ENCODE measurements around the gene PRMT3. TPM values are rescaled to one million over a fixed set of nuclear protein-coding genes. Genes with fewer than 3 reads are reported as not detected.

The PRMT3 gene
- total and polyA plus RNA-seq, 2 of the 13 experiments (the other 11 are each of a cell fraction or from before 2014, with no cell fraction given): 9.1 to 27.7 TPM

DNA sequence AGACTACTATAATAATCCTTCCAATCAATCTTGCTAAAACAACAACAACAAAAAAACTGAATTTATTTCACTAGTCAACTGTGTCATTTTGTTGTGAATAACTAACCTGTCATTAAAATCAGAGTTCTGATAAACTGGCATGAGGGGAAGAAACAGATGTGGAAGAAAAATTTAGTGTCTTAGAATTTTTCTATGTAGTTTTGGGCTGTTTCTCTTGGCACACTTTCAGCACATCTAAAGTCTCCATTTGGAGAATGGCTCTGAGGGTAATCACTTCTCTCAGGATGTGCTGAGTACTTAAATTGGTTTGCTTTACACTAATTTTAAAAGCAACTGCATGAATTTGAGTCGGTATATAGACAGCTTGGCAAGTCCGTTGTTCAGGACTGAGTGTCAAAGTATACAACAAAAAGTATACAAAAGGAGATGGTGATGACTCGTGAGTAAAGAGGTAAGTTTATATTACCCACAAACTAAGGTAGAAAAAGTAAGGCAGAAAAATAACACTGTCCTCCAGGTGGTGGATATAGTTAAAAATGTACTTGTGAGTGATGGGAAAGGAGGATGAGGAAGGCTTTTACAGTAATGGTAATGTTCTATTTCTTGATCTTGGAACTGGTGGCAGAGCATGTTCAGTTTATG lies 13.8 kb upstream of the PRMT3 start:
- Histone ChIP-seq H3K4me1 (ENCODE audit: insufficient read depth, low read length) (peaks cover 15% of the 10 kb centered on the region), H3K4me2 (ENCODE audit: low read depth, low read length) (no peak overlapping the region), H3K36me3 (replicated peaks in 1 of 2; ENCODE audit: control insufficient read depth in 1 of 2, insufficient read depth in 2 of 2, low read length in 2 of 2) (no peaks in the 10 kb centered on the region), H3K9me3 (ENCODE audit: low read length) (no peaks in the 10 kb centered on the region), H3K27ac (ENCODE audit: extremely low read length, insufficient read depth, low read length) (no peak overlapping the region), H2AFZ (ENCODE audit: low read length) (no peak overlapping the region), H4K20me1 (ENCODE audit: insufficient read depth, low read length) (no peaks in the 10 kb centered on the region), H3K9ac (ENCODE audit: insufficient read depth, low read depth, low read length) (no peak overlapping the region), H3K4me3 (replicated peaks in 1 of 3; ENCODE audit: insufficient read depth in 1 of 3, low read depth in 2 of 3, low read length in 3 of 3) (no peak overlapping the region), H3K79me2 (ENCODE audit: insufficient read depth, low read length) (no peaks in the 10 kb centered on the region), H3K27me3 (ENCODE audit: control insufficient read depth in 1 of 2, insufficient read depth in 2 of 2, low read length in 2 of 2) (no peaks in the 10 kb centered on the region)
- WGBS (ENCODE audit: low lambda C conversion rate): 53% methylated on average over 3 of the region's 3 CpGs
- no peak for DNase-seq (ENCODE audit: low spot score)
- ATAC-seq: no peak
- in situ Hi-C loops (cut with HindIII; ENCODE audit: extremely low pct_ligation_motif_present, low pct_unique_long_range_greater_than_20kb): no loop called here
- ChIA-PET POLR2A (no interaction called here), CTCF (ENCODE audit: low intra/inter-chr PET ratio, low total read pairs) (no interaction called here)
- TF ChIP-seq ELF4 (CRISPR knock-in tag; IDR thresholded peaks at IDR 0.05; ENCODE audit: borderline replicate concordance): no peak
- TF ChIP-seq, protein P1, sequence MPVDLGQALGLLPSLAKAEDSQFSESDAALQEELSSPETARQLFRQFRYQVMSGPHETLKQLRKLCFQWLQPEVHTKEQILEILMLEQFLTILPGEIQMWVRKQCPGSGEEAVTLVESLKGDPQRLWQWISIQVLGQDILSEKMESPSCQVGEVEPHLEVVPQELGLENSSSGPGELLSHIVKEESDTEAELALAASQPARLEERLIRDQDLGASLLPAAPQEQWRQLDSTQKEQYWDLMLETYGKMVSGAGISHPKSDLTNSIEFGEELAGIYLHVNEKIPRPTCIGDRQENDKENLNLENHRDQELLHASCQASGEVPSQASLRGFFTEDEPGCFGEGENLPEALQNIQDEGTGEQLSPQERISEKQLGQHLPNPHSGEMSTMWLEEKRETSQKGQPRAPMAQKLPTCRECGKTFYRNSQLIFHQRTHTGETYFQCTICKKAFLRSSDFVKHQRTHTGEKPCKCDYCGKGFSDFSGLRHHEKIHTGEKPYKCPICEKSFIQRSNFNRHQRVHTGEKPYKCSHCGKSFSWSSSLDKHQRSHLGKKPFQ (CRISPR knock-in tag; IDR thresholded peaks at IDR 0.05; ENCODE audit: insufficient replicate concordance): no peak
- BruUV-seq (replicated peaks): no TSS peak
- intact Hi-C loops (cut with micrococcal nuclease; ENCODE audit: unreplicated experiment): no loop called here
- no peak for FAIRE-seq

DNA sequence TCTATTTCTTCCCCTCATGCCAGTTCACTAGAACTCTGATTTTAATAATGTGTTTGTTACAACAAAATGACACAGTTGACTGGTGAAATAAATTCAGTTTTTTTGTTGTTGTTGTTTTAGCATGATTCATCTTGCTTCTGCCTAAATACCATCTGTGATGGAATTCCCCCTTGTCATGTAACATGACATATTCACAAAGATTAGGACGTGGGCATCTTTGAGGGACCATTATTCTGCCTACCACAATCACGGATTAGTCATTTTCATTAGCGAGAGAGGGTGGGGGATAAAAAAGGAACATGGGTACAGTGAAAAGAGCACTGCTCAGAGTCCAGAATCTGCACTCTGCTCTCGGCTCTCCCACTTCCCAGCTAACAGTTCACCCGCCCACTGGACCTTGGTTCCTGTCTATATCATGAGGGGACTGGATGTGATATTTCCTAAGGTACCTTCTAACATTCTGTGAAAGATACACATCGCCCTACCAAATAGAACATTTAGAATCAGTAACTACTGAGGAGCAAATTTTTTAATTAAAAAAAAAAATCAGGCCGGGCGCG lies 12.7 kb upstream of the PRMT3 start:
- BruUV-seq (replicated peaks): no TSS peak
- H4K20me1 ChIP-seq (ENCODE audit: insufficient read depth, low read length): no peaks in the 10 kb centered on the region
- 36% methylated on average over 9 of the region's 9 CpGs for WGBS (ENCODE audit: low lambda C conversion rate)
- H3K9me3 ChIP-seq (ENCODE audit: low read length): no peaks in the 10 kb centered on the region
- FAIRE-seq: no peak
- H3K4me1 ChIP-seq (ENCODE audit: insufficient read depth, low read length): peaks cover 15% of the 10 kb centered on the region
- no peak overlapping the region for H3K27ac ChIP-seq (ENCODE audit: extremely low read length, insufficient read depth, low read length)
- CTCF ChIA-PET (ENCODE audit: low intra/inter-chr PET ratio, low total read pairs): no interaction called here
- no peaks in the 10 kb centered on the region for H3K27me3 ChIP-seq (ENCODE audit: control insufficient read depth in 1 of 2, insufficient read depth in 2 of 2, low read length in 2 of 2)
- H3K79me2 ChIP-seq (ENCODE audit: insufficient read depth, low read length): no peaks in the 10 kb centered on the region
- no peak overlapping the region for H3K4me2 ChIP-seq (ENCODE audit: low read depth, low read length)
- no peak overlapping the region for H2AFZ ChIP-seq (ENCODE audit: low read length)
- no peak for DNase-seq (ENCODE audit: low spot score)
- in situ Hi-C loops (cut with HindIII; ENCODE audit: extremely low pct_ligation_motif_present, low pct_unique_long_range_greater_than_20kb): no loop called here
- intact Hi-C loops (cut with micrococcal nuclease; ENCODE audit: unreplicated experiment): no loop called here
- ATAC-seq: peak; percentile 71
- no peak overlapping the region for H3K9ac ChIP-seq (ENCODE audit: insufficient read depth, low read depth, low read length)
- no peak overlapping the region for H3K4me3 ChIP-seq (replicated peaks in 1 of 3; ENCODE audit: insufficient read depth in 1 of 3, low read depth in 2 of 3, low read length in 3 of 3)
- POLR2A ChIA-PET: no interaction called here
- H3K36me3 ChIP-seq (replicated peaks in 1 of 2; ENCODE audit: control insufficient read depth in 1 of 2, insufficient read depth in 2 of 2, low read length in 2 of 2): no peaks in the 10 kb centered on the region
- TF ChIP-seq ZNF747 (CRISPR knock-in tag; IDR thresholded peaks at IDR 0.05; ENCODE audit: borderline replicate concordance): no peak
- no peak for TF ChIP-seq SYNCRIP (IDR thresholded peaks at IDR 0.05; ENCODE audit: insufficient read depth, low read depth, low read length)
- TF ChIP-seq NCOR1 (IDR thresholded peaks at IDR 0.05; ENCODE audit: borderline replicate concordance, low read length): 0 out of 2 replicates have a peak, but pooled peaks have one; percentile 27
- TF ChIP-seq POGZ (CRISPR knock-in tag; IDR thresholded peaks at IDR 0.05): no peak
- TF ChIP-seq MYC (CRISPR knock-in tag; IDR thresholded peaks at IDR 0.05; ENCODE audit: borderline replicate concordance): no peak
- no peak for TF ChIP-seq KLF6 (CRISPR knock-in tag; IDR thresholded peaks at IDR 0.05)
- TF ChIP-seq SMAD1 (CRISPR knock-in tag; IDR thresholded peaks at IDR 0.05; ENCODE audit: borderline replicate concordance, low read depth): no peak
- TF ChIP-seq, protein P2, sequence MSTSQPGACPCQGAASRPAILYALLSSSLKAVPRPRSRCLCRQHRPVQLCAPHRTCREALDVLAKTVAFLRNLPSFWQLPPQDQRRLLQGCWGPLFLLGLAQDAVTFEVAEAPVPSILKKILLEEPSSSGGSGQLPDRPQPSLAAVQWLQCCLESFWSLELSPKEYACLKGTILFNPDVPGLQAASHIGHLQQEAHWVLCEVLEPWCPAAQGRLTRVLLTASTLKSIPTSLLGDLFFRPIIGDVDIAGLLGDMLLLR (CRISPR knock-in tag; IDR thresholded peaks at IDR 0.05): no peak
- TF ChIP-seq SNRNP70 (IDR thresholded peaks at IDR 0.05; ENCODE audit: low read depth, low read length): no peak
- no peak for TF ChIP-seq SIX1 (CRISPR knock-in tag; IDR thresholded peaks at IDR 0.05; ENCODE audit: borderline replicate concordance)
- TF ChIP-seq, protein P3, sequence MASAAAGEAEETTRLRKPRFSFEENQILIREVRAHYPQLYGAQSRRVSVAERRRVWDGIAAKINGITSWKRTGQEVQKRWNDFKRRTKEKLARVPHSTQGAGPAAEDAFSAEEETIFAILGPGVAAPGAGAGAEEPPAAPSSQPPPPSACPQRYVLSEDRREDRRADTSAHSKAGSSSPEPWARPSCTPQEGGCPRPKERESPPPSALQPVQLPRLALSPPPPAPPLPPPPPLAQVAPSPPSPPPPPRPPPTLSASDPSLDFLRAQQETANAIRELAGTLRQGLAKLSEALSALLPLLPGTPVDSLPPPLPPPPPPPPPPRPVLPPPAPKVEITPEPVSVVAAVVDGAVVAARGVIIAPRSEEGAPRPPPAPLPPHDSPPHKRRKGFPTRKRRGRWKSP (CRISPR knock-in tag; IDR thresholded peaks at IDR 0.05): no peak
- no peak for TF ChIP-seq ZNF546 (CRISPR knock-in tag; conservative IDR thresholded peaks at IDR 0.05)
- TF ChIP-seq CHD2 (IDR thresholded peaks at IDR 0.05; ENCODE audit: low read depth, low read length): no peak
